Left forelimb (tissue), 1 donor: Measurements from ENCODE around the gene LRP8.

ENCODE experiments used
- DNase-seq: peaks from one replicate; pipeline ENCODE4 v3.0.0-alpha.2; 2018; ENCODE audit warnings: low spot score

The LRP8 gene

GRCh38 chr1:53262000-53262399, 65.9 kb downstream of the LRP8 start:
- DNase-seq: no peak

- no peak for DNase-seq
Measured at GRCh38 chr1:53260631-53261247, 67.1 kb downstream of the LRP8 start.

- no peak for DNase-seq
Measured at GRCh38 chr1:53259932-53260331, 67.9 kb downstream of the LRP8 start.

- no peak for DNase-seq
Measured at GRCh38 chr1:53258216-53258615, 69.7 kb downstream of the LRP8 start.

- DNase-seq: no peak
Measured at GRCh38 chr1:53257454-53258081, 70.3 kb downstream of the LRP8 start.

GRCh38 chr1:53256511-53257453, 71.1 kb downstream of the LRP8 start:
- DNase-seq: no peak

GRCh38 chr1:53255031-53255430, 72.8 kb downstream of the LRP8 start:
- no peak for DNase-seq

- no peak for DNase-seq
Measured at GRCh38 chr1:53254011-53254640, 73.7 kb downstream of the LRP8 start.

- no peak for DNase-seq
Measured at GRCh38 chr1:53250325-53250724, 77.5 kb downstream of the LRP8 start.

- DNase-seq: no peak
Measured at GRCh38 chr1:53249706-53250105, 78.2 kb downstream of the LRP8 start.

- no peak for DNase-seq
Measured at GRCh38 chr1:53246261-53247134, 81.4 kb downstream of the LRP8 start.

GRCh38 chr1:53244141-53244540, 83.7 kb downstream of the LRP8 start:
- no peak for DNase-seq

- no peak for DNase-seq
Measured at GRCh38 chr1:53242381-53242780, 85.5 kb downstream of the LRP8 start.

- DNase-seq: no peak
Measured at GRCh38 chr1:53241828-53242227, 86.0 kb downstream of the LRP8 start.

GRCh38 chr1:53238197-53239155, 89.4 kb downstream of the LRP8 start, which contains the start of gene MAGOH:
MAGOH (minus strand) TSS chr1:53238518; CDS start chr1:53238448, 70 bp downstream.
- DNase-seq: peak; percentile 98

- DNase-seq: no peak
Measured at GRCh38 chr1:53237638-53238037, 90.2 kb downstream of the LRP8 start.

GRCh38 chr1:53220962-53221286, 106.9 kb downstream of the LRP8 start:
- DNase-seq: no peak

GRCh38 chr1:53220171-53220961, 107.5 kb downstream of the LRP8 start, which contains the start of gene CZIB:
CZIB (minus strand) TSS chr1:53220634; CDS start chr1:53220575, 59 bp downstream.
- DNase-seq: peak; percentile 97

- DNase-seq: no peak
Measured at GRCh38 chr1:53219711-53220110, 108.2 kb downstream of the LRP8 start.
